Lung (tissue), 12 donors: ENCODE measurements around the gene STXBP6. TPM values are rescaled to one million over a fixed set of nuclear protein-coding genes. Genes with fewer than 3 reads are reported as not detected.

Experiments
- ATAC-seq: fragments of 200-7000 bp; cut with Tn5 transposase; one replicate; pipeline ENCODE4 v1.9.1; 2020; ENCODE audit warnings: moderate number of reproducible peaks; ENCODE audit not compliant: insufficient read depth, low FRiP score
- DNase-seq, 3 donors: peaks; one replicate each; pipeline ENCODE4 v3.0.0-alpha.2; 2013 to 2017
- H3K27ac ChIP-seq, 2 donors: one replicate each; pipeline ENCODE4 v1.5.1; 2013; ENCODE audit warnings: mild to moderate bottlenecking in 2 of 2, moderate library complexity in 2 of 2, control low read depth in 1 of 2, inconsistent platforms in 1 of 2, low read depth in 1 of 2, low read length in 1 of 2
- H3K27me3 ChIP-seq, 3 donors: one replicate each; pipeline ENCODE4 v1.5.1; 2013; ENCODE audit warnings: low read length in 2 of 3; ENCODE audit not compliant: control insufficient read depth in 3 of 3, insufficient read depth in 3 of 3
- H3K36me3 ChIP-seq, 4 donors: one replicate each; pipeline ENCODE4 v1.5.1; 2013; ENCODE audit warnings: low read length in 4 of 4, mild to moderate bottlenecking in 1 of 4, moderate library complexity in 1 of 4; ENCODE audit not compliant: control insufficient read depth in 4 of 4, insufficient read depth in 4 of 4
- H3K4me1 ChIP-seq, 5 donors: one replicate each; pipeline ENCODE4 v1.5.1; 2013; ENCODE audit warnings: low read length in 5 of 5, mild to moderate bottlenecking in 2 of 5, moderate library complexity in 1 of 5; ENCODE audit not compliant: control insufficient read depth in 5 of 5, insufficient read depth in 5 of 5
- H3K4me3 ChIP-seq: one replicate; pipeline ENCODE4 v1.5.1; 2013; ENCODE audit warnings: mild to moderate bottlenecking, control low read depth, moderate library complexity
- H3K9ac ChIP-seq, 2 donors: one replicate each; pipeline ENCODE4 v1.5.1; 2013; ENCODE audit warnings: low read length in 2 of 2, control low read depth in 1 of 2; ENCODE audit not compliant: insufficient read depth in 1 of 2
- H3K9me3 ChIP-seq, 4 donors: one replicate each; pipeline ENCODE4 v1.5.1; 2013; ENCODE audit warnings: low read length in 3 of 4, mild to moderate bottlenecking in 1 of 4, moderate library complexity in 1 of 4; ENCODE audit not compliant: control insufficient read depth in 4 of 4, insufficient read depth in 3 of 4
- WGBS, 2 donors: extraction: QIAGEN DNeasy Blood & Tissue Kit; methylation state at CpG; one replicate each; pipeline ENCODE4 v1.1.7; 2013; 5-methylcytosine and 5-hydroxymethylcytosine counted together
- polyA plus RNA-seq, 2 donors: library from polyadenylated mRNA; stranded (reverse); fragments of 200-250 nt; gene quantifications; one replicate each; pipeline ENCODE4 v1.2.1, GENCODE V29; 2013
- total RNA-seq, 2 donors: library from RNA; depleted of rRNA in 1 of 2; stranded (reverse); fragments of >200 nt in 1 of 2; gene quantifications; one replicate each; pipeline ENCODE4 v1.2.1, GENCODE V29; 2014 to 2021
- TF ChIP-seq, protein P1 (sequence below): IDR thresholded peaks from 2 replicates; pipeline ENCODE4 v1.5.1; 2012; ENCODE audit warnings: mild to moderate bottlenecking; ENCODE audit errors: control extremely low read depth, extremely low read depth
- donor health status: control.
- donor health status: control.
- donor health status: Bipolar disorder and iron deficiency.
- donor health status: healthy.
- donor health status: DM: yes; HTN: yes; CAD: no.

The STXBP6 gene
- total and polyA plus RNA-seq, 4 donors, result 9.3 to 42.5 (median 10.5) TPM

- no peak for ATAC-seq
- 90 to 91% methylated on average over 2 of the region's 2 CpGs for WGBS, 2 donors
- TF ChIP-seq, protein P1, sequence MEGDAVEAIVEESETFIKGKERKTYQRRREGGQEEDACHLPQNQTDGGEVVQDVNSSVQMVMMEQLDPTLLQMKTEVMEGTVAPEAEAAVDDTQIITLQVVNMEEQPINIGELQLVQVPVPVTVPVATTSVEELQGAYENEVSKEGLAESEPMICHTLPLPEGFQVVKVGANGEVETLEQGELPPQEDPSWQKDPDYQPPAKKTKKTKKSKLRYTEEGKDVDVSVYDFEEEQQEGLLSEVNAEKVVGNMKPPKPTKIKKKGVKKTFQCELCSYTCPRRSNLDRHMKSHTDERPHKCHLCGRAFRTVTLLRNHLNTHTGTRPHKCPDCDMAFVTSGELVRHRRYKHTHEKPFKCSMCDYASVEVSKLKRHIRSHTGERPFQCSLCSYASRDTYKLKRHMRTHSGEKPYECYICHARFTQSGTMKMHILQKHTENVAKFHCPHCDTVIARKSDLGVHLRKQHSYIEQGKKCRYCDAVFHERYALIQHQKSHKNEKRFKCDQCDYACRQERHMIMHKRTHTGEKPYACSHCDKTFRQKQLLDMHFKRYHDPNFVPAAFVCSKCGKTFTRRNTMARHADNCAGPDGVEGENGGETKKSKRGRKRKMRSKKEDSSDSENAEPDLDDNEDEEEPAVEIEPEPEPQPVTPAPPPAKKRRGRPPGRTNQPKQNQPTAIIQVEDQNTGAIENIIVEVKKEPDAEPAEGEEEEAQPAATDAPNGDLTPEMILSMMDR, result no peak
Observed at GRCh38 chr14:24975393-24975792, 74.6 kb downstream of the STXBP6 start.

GRCh38 chr14:24974591-24975374, 75.2 kb downstream of the STXBP6 start:
- DNase-seq, result no peak
- no peaks in the 10 kb centered on the region for H3K27me3 ChIP-seq
- no peak overlapping the region for H3K9ac ChIP-seq
- TF ChIP-seq, protein P1, result no peak
- no peak overlapping the region for H3K4me3 ChIP-seq
- H3K27ac ChIP-seq, result peak overlapping the region in 1 of 2 donors; percentile 75
- peaks cover 0 to 8% (median 4%) of the 10 kb centered on the region in 4 donors for H3K36me3 ChIP-seq
- ATAC-seq, result no peak
- H3K9me3 ChIP-seq, result no peaks in the 10 kb centered on the region
- WGBS, 2 donors, result 52 to 69% methylated on average over 2 of the region's 2 CpGs
- peaks cover 0 to 36% (median 7%) of the 10 kb centered on the region in 5 donors for H3K4me1 ChIP-seq

More at GRCh38 chr14:24975393-24975792, 74.6 kb downstream of the STXBP6 start:
- Histone ChIP-seq H3K9me3 (no peaks in the 10 kb centered on the region), H3K4me3 (no peak overlapping the region), H3K36me3 (peaks cover 0 to 7% (median 4%) of the 10 kb centered on the region in 4 donors), H3K4me1 (peaks cover 0 to 36% (median 7%) of the 10 kb centered on the region in 5 donors), H3K27me3 (no peaks in the 10 kb centered on the region), H3K27ac (peak overlapping the region in 1 of 2 donors; percentile 33), H3K9ac (no peak overlapping the region)
- DNase-seq, result no peak

DNA sequence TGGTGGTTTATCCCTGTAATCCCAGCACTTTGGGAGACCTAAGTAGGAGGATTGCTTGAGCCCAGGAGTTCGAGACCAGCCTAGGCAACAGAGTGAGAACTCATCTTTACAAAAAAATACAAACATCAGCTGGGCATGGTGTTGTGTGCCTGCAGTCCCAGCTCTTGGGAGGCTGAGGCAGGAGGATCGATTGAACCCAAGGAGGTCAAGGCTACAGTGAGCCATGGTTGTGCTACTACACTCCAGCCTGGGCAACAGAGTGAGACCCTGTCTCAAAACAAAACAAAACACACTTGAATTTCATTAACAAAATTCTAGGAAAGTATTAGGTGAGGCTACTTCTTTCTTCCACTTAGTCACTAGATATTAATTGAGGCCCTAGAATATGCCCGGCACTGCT, 77.1 kb downstream of the STXBP6 start:
- 95 to 99% methylated on average over 3 of the region's 3 CpGs for WGBS, 2 donors
- DNase-seq (no peak), ATAC-seq (no peak)
- Histone ChIP-seq H3K36me3 (peaks cover 0 to 8% (median 4%) of the 10 kb centered on the region in 4 donors), H3K9me3 (no peaks in the 10 kb centered on the region), H3K4me3 (no peak overlapping the region), H3K4me1 (peaks cover 0 to 24% (median 7%) of the 10 kb centered on the region in 5 donors), H3K27me3 (no peaks in the 10 kb centered on the region), H3K27ac (no peak overlapping the region), H3K9ac (no peak overlapping the region)
- TF ChIP-seq, protein P1, result no peak
